Astrocyte (in vitro differentiated cells and primary cell): ENCODE measurements around the gene ANKRD33B. TPM values are rescaled to one million over a fixed set of nuclear protein-coding genes. Genes with fewer than 3 reads are reported as not detected.

Source experiments
- DNase-seq: peaks from one replicate; pipeline ENCODE4 v3.0.0-alpha.2; 2010; ENCODE audit warnings: low read depth
- FAIRE-seq: peaks from 2 replicates; lab custom pipeline; 2011; peaks lifted over from hg19 to GRCh38; lab: Jason Lieb, UNC
- H2AFZ ChIP-seq: 2 replicates; pipeline ENCODE4 v1.6.0; 2012; ENCODE audit warnings: low read depth, low read length, inconsistent platforms
- H3K27ac ChIP-seq: 2 replicates; pipeline ENCODE4 v1.5.1; 2011; ENCODE audit warnings: low read depth, low read length, inconsistent platforms
- H3K27me3 ChIP-seq: 2 replicates; pipeline ENCODE4 v1.6.0; 2011; ENCODE audit warnings: low read length, inconsistent platforms; ENCODE audit not compliant: insufficient read depth
- H3K36me3 ChIP-seq: 2 replicates; pipeline ENCODE4 v1.5.1; 2011; ENCODE audit warnings: low read length, inconsistent platforms; ENCODE audit not compliant: insufficient read depth
- H3K4me1 ChIP-seq: 2 replicates; pipeline ENCODE4 v1.5.1; 2011; ENCODE audit warnings: low read length, inconsistent platforms; ENCODE audit not compliant: insufficient read depth
- H3K4me2 ChIP-seq: 2 replicates; pipeline ENCODE4 v1.6.0; 2012; ENCODE audit warnings: low read length, inconsistent platforms
- H3K4me3 ChIP-seq: 2 replicates; pipeline ENCODE4 v1.5.1; 2011; ENCODE audit warnings: low read depth, mild to moderate bottlenecking, low read length, inconsistent platforms; ENCODE audit not compliant: insufficient read depth
- H3K79me2 ChIP-seq: 2 replicates; pipeline ENCODE4 v1.6.0; 2012; ENCODE audit warnings: mild to moderate bottlenecking, low read length, inconsistent platforms; ENCODE audit not compliant: insufficient read depth
- H3K9ac ChIP-seq: 2 replicates; pipeline ENCODE4 v1.6.0; 2012; ENCODE audit warnings: mild to moderate bottlenecking, low read length, inconsistent platforms
- H3K9me3 ChIP-seq: 2 replicates; pipeline ENCODE4 v1.5.1; 2012; ENCODE audit warnings: low read depth, mild to moderate bottlenecking, low read length, inconsistent platforms; ENCODE audit not compliant: insufficient read depth
- H4K20me1 ChIP-seq: 2 replicates; pipeline ENCODE4 v1.6.0; 2012; ENCODE audit warnings: low read length, inconsistent platforms; ENCODE audit not compliant: insufficient read depth
- H3K27ac Mint-ChIP-seq: one replicate; pipeline ENCODE4 v1.8.0; 2021; ENCODE audit warnings: mild to moderate bottlenecking, mixed read lengths; ENCODE audit not compliant: unreplicated experiment
- H3K27me3 Mint-ChIP-seq: one replicate; pipeline ENCODE4 v1.8.0; 2021; ENCODE audit warnings: low read depth, mixed read lengths; ENCODE audit not compliant: unreplicated experiment
- H3K36me3 Mint-ChIP-seq: one replicate; pipeline ENCODE4 v1.8.0; 2021; ENCODE audit warnings: low read depth, mixed read lengths; ENCODE audit not compliant: unreplicated experiment
- H3K4me1 Mint-ChIP-seq: one replicate; pipeline ENCODE4 v1.8.0; 2021; ENCODE audit warnings: low read depth, mixed read lengths; ENCODE audit not compliant: unreplicated experiment
- H3K4me3 Mint-ChIP-seq: one replicate; pipeline ENCODE4 v1.8.0; 2021; ENCODE audit warnings: mild to moderate bottlenecking, moderate library complexity, mixed read lengths; ENCODE audit not compliant: unreplicated experiment
- H3K9me3 Mint-ChIP-seq: one replicate; pipeline ENCODE4 v1.8.0; 2021; ENCODE audit warnings: mild to moderate bottlenecking, mixed read lengths; ENCODE audit not compliant: unreplicated experiment
- EZH2 ChIP-seq: IDR thresholded peaks from 2 replicates; pipeline ENCODE4 v1.6.1; 2012; ENCODE audit warnings: mild to moderate bottlenecking, low read length, inconsistent platforms; ENCODE audit not compliant: insufficient read depth
- total RNA-seq: library from RNA; stranded (reverse); gene quantifications from 2 replicates; pipeline ENCODE4 v1.2.1, GENCODE V29; 2021
- TF ChIP-seq, protein P1 (sequence below): IDR thresholded peaks from 2 replicates; pipeline ENCODE4 v1.5.1; 2011; ENCODE audit warnings: low read depth, mild to moderate bottlenecking, inconsistent platforms, low read length, moderate library complexity; ENCODE audit not compliant: insufficient read depth

The ANKRD33B gene
- total RNA-seq, 1 donor from 2014 or later: 22.7 TPM

DNA sequence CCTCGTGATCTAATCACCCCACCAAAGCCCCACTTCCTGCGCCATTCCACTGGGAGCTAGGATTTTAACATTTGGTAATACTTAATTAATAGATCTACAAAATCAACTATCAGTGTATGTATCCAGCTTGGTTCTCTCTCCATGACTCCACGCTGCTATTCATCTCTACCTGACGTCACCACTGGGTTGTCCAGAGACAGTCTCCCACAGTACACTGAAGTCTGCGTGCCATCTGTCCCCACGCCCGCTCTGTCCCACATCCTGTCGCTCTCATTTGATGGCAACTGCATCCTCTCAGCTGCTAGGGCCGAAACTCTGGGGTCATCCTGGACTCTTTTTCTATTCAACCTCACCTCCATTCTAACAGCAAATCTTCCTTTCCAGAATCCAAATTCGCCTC, 53.2 kb downstream of the ANKRD33B start:
- H3K9me3 Mint-ChIP-seq: peaks cover 6% of the 10 kb centered on the region
- no peaks in the 10 kb centered on the region for H3K9me3 ChIP-seq
- DNase-seq (no peak), FAIRE-seq (no peak)
- H3K4me2 ChIP-seq: no peak overlapping the region
- no peaks in the 10 kb centered on the region for H3K36me3 ChIP-seq
- no peaks in the 10 kb centered on the region for H4K20me1 ChIP-seq
- H2AFZ ChIP-seq: no peak overlapping the region
- H3K4me1 ChIP-seq: no peaks in the 10 kb centered on the region
- H3K4me1 Mint-ChIP-seq: peaks cover under 1% of the 10 kb centered on the region
- no peak overlapping the region for H3K4me3 ChIP-seq
- no peak overlapping the region for H3K9ac ChIP-seq
- TF ChIP-seq, protein P1, sequence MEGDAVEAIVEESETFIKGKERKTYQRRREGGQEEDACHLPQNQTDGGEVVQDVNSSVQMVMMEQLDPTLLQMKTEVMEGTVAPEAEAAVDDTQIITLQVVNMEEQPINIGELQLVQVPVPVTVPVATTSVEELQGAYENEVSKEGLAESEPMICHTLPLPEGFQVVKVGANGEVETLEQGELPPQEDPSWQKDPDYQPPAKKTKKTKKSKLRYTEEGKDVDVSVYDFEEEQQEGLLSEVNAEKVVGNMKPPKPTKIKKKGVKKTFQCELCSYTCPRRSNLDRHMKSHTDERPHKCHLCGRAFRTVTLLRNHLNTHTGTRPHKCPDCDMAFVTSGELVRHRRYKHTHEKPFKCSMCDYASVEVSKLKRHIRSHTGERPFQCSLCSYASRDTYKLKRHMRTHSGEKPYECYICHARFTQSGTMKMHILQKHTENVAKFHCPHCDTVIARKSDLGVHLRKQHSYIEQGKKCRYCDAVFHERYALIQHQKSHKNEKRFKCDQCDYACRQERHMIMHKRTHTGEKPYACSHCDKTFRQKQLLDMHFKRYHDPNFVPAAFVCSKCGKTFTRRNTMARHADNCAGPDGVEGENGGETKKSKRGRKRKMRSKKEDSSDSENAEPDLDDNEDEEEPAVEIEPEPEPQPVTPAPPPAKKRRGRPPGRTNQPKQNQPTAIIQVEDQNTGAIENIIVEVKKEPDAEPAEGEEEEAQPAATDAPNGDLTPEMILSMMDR: no peak
- TF ChIP-seq EZH2: no peak
- H3K27ac ChIP-seq: no peak overlapping the region
- H3K27me3 Mint-ChIP-seq: no peaks in the 10 kb centered on the region
- peaks cover 36% of the 10 kb centered on the region for H3K36me3 Mint-ChIP-seq
- no peaks in the 10 kb centered on the region for H3K79me2 ChIP-seq
- H3K27me3 ChIP-seq: no peaks in the 10 kb centered on the region
- H3K4me3 Mint-ChIP-seq: no peak overlapping the region
- no peak overlapping the region for H3K27ac Mint-ChIP-seq

DNA sequence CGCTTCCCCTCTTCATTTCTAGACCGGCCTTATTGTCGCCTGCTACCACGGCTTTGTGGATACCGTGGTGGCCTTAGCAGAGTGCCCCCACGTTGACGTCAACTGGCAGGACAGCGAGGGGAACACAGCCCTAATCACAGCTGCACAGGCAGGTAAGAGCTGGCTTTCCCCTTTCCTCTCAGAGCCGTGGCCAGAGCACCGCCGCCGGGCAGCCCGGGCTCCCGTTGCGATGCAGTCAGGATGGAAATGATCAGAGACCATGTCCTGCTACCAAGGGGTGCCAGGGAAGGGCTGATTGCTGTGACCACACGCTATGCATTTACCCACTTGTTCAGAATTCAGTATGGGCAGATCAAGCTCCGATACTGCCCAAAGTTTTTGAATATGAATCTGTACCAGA, 54.4 kb downstream of the ANKRD33B start:
- no peak for DNase-seq
- Histone ChIP-seq H3K4me1 (no peaks in the 10 kb centered on the region), H3K9ac (no peak overlapping the region), H3K4me2 (no peak overlapping the region), H3K36me3 (no peaks in the 10 kb centered on the region), H3K27me3 (no peaks in the 10 kb centered on the region), H3K9me3 (no peaks in the 10 kb centered on the region), H3K4me3 (no peak overlapping the region), H4K20me1 (no peaks in the 10 kb centered on the region), H3K79me2 (no peaks in the 10 kb centered on the region), H3K27ac (no peak overlapping the region), H2AFZ (no peak overlapping the region)
- H3K27ac Mint-ChIP-seq: no peak overlapping the region
- no peak for FAIRE-seq
- H3K27me3 Mint-ChIP-seq: no peaks in the 10 kb centered on the region
- peaks cover 33% of the 10 kb centered on the region for H3K36me3 Mint-ChIP-seq
- TF ChIP-seq EZH2: no peak
- TF ChIP-seq, protein P1: no peak
- no peaks in the 10 kb centered on the region for H3K4me1 Mint-ChIP-seq
- no peak overlapping the region for H3K4me3 Mint-ChIP-seq
- H3K9me3 Mint-ChIP-seq: peaks cover 6% of the 10 kb centered on the region

DNA sequence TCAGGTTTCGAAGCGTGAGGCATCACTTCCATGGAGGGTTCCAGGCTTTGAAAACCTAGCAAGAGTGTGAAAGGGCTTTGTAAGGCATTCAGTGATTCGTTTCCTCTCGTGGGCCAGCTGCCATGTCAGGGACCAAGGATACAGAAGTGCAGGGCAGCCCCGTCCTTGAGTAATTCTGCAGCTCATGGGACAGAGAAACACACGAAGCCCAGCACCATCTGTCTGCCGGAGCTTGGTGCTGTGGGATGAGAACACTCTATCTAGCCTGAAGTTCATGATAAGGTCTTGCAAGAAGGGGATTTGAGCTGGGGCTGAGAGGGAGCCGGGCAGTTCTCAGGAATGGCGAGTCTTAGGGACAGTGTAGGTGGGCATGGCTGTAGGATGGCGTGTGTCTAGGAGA, 55.8 kb downstream of the ANKRD33B start:
- no peak overlapping the region for H3K27ac Mint-ChIP-seq

More for the DNA sequence above, 55.8 kb downstream of the ANKRD33B start:
- Mint-ChIP-seq H3K27me3 (no peaks in the 10 kb centered on the region), H3K4me1 (no peaks in the 10 kb centered on the region), H3K4me3 (no peak overlapping the region), H3K9me3 (peaks cover 5% of the 10 kb centered on the region), H3K36me3 (peaks cover 35% of the 10 kb centered on the region)
- no peaks in the 10 kb centered on the region for H3K4me1 ChIP-seq
- H3K9ac ChIP-seq: no peak overlapping the region
- H3K27ac ChIP-seq: no peak overlapping the region
- H3K9me3 ChIP-seq: no peaks in the 10 kb centered on the region
- H3K4me2 ChIP-seq: no peak overlapping the region
- no peak overlapping the region for H3K4me3 ChIP-seq
- TF ChIP-seq, protein P1: no peak
- TF ChIP-seq EZH2: no peak
- FAIRE-seq (no peak), DNase-seq (no peak)
- H3K79me2 ChIP-seq: no peaks in the 10 kb centered on the region
- H2AFZ ChIP-seq: no peak overlapping the region
- H4K20me1 ChIP-seq: no peaks in the 10 kb centered on the region
- H3K36me3 ChIP-seq: no peaks in the 10 kb centered on the region
- H3K27me3 ChIP-seq: no peaks in the 10 kb centered on the region
